SK-N-SH treated with all-trans-retinoic acid at 6 μM for 48 hours (cell line): Measurements from ENCODE around the gene AUNIP.

ENCODE experiments used
- ATAC-seq: fragments of 200-7000 bp; cut with Tn5 transposase; 3 replicates; pipeline ENCODE4 v1.9.1; 2020; ENCODE audit warnings: mild to moderate bottlenecking, moderate library complexity
- ARNTL ChIP-seq: fragments of 450-650 bp; formaldehyde crosslinking; IDR thresholded peaks from 2 replicates; pipeline ENCODE4 v1.5.0; 2020; ENCODE audit warnings: low read depth, mild to moderate bottlenecking, moderate library complexity, borderline replicate concordance
- BACH2 ChIP-seq: fragments of 250-450 bp; sonication (Bioruptor Pico); IDR thresholded peaks from 2 replicates; pipeline ENCODE4 v1.9.0; 2021; ENCODE audit warnings: mild to moderate bottlenecking, borderline replicate concordance
- CREB5 ChIP-seq: fragments of 250-450 bp; sonication (Bioruptor Pico); IDR thresholded peaks from 2 replicates; pipeline ENCODE4 v1.5.1; 2020; ENCODE audit warnings: low read depth, mild to moderate bottlenecking, moderate library complexity
- CSDC2 ChIP-seq: fragments of 250-450 bp; sonication (Bioruptor Pico); IDR thresholded peaks from 2 replicates; pipeline ENCODE4 v1.5.0; 2020; ENCODE audit warnings: mild to moderate bottlenecking, moderate library complexity
- CSRNP3 ChIP-seq: fragments of 250-450 bp; sonication (Bioruptor Pico); IDR thresholded peaks from 2 replicates; pipeline ENCODE4 v1.5.1; 2021; ENCODE audit warnings: mild to moderate bottlenecking, moderate library complexity
- ESRRG ChIP-seq: fragments of 250-450 bp; sonication (Bioruptor Pico); IDR thresholded peaks from 2 replicates; pipeline ENCODE4 v1.6.1; 2021; ENCODE audit warnings: mild to moderate bottlenecking
- ISL1 ChIP-seq: fragments of 250-450 bp; sonication (Bioruptor Pico); IDR thresholded peaks from 2 replicates; pipeline ENCODE4 v2.1.2; 2022; ENCODE audit warnings: mild to moderate bottlenecking, moderate library complexity
- PATZ1 ChIP-seq: fragments of 250-450 bp; sonication (Bioruptor Pico); IDR thresholded peaks from 2 replicates; pipeline ENCODE4 v1.8.0; 2020; ENCODE audit warnings: mild to moderate bottlenecking, moderate library complexity, borderline replicate concordance
- POU6F1 ChIP-seq: fragments of 250-450 bp; sonication (Bioruptor Pico); IDR thresholded peaks from 2 replicates; pipeline ENCODE4 v1.8.0; 2021; ENCODE audit warnings: low read depth, mild to moderate bottlenecking, moderate library complexity, borderline replicate concordance
- PPARA ChIP-seq: fragments of 250-450 bp; sonication (Bioruptor Pico); IDR thresholded peaks from 2 replicates; pipeline ENCODE4 v1.5.0; 2020; ENCODE audit warnings: mild to moderate bottlenecking, borderline replicate concordance
- RARB ChIP-seq: fragments of 250-450 bp; sonication (Bioruptor Pico); IDR thresholded peaks from 2 replicates; pipeline ENCODE4 v1.8.0; 2021; ENCODE audit warnings: mild to moderate bottlenecking, moderate library complexity
- SNAI2 ChIP-seq: fragments of 250-450 bp; sonication (Bioruptor Pico); IDR thresholded peaks from 2 replicates; pipeline ENCODE4 v1.5.0; 2020; ENCODE audit warnings: mild to moderate bottlenecking, moderate library complexity
- TCF4 ChIP-seq: fragments of 250-450 bp; sonication (Bioruptor Pico); IDR thresholded peaks from 2 replicates; pipeline ENCODE4 v1.8.0; 2021; ENCODE audit warnings: mild to moderate bottlenecking, moderate library complexity, borderline replicate concordance
- TSHZ2 ChIP-seq: fragments of 250-450 bp; sonication (Bioruptor Pico); IDR thresholded peaks from 2 replicates; pipeline ENCODE4 v1.5.0; 2020; ENCODE audit warnings: mild to moderate bottlenecking, moderate library complexity
- ZC3H10 ChIP-seq: fragments of 250-450 bp; sonication (Bioruptor Pico); IDR thresholded peaks from 2 replicates; pipeline ENCODE4 v1.5.1; 2021; ENCODE audit warnings: mild to moderate bottlenecking, moderate library complexity
- ZFP3 ChIP-seq: fragments of 250-450 bp; sonication (Bioruptor Pico); IDR thresholded peaks from 2 replicates; pipeline ENCODE4 v1.5.0; 2020; ENCODE audit warnings: mild to moderate bottlenecking, moderate library complexity
- ZFP30 ChIP-seq: fragments of 450-650 bp; formaldehyde crosslinking; IDR thresholded peaks from 2 replicates; pipeline ENCODE4 v1.5.0; 2022; ENCODE audit warnings: mild to moderate bottlenecking, moderate library complexity
- ZNF565 ChIP-seq: fragments of 450-650 bp; formaldehyde crosslinking; conservative IDR thresholded peaks from 2 replicates; pipeline ENCODE4 v1.5.0; 2020; ENCODE audit warnings: low read depth, mild to moderate bottlenecking, moderate library complexity
- ZNF70 ChIP-seq: fragments of 450-650 bp; formaldehyde crosslinking; IDR thresholded peaks from 2 replicates; pipeline ENCODE4 v1.5.0; 2020; ENCODE audit warnings: mild to moderate bottlenecking, moderate library complexity
- ZNF8 ChIP-seq: fragments of 450-650 bp; formaldehyde crosslinking; IDR thresholded peaks from 2 replicates; pipeline ENCODE4 v1.5.0; 2020; ENCODE audit warnings: mild to moderate bottlenecking, moderate library complexity

AUNIP gene

GRCh38 chr1:25870614-25871013 lies 11.4 kb upstream of the AUNIP start:
- ATAC-seq, result no peak
- TF ChIP-seq CREB5 (no peak), CSRNP3 (CRISPR knock-in tag) (no peak), ISL1 (CRISPR knock-in tag) (no peak), BACH2 (no peak), ZC3H10 (CRISPR knock-in tag) (no peak), SNAI2 (CRISPR knock-in tag) (no peak), RARB (CRISPR knock-in tag) (no peak), TCF4 (CRISPR knock-in tag) (no peak), ZNF8 (CRISPR knock-in tag) (no peak), CSDC2 (CRISPR knock-in tag) (no peak), POU6F1 (CRISPR knock-in tag) (no peak), ZNF565 (CRISPR knock-in tag) (no peak), TSHZ2 (CRISPR knock-in tag) (no peak), ZFP3 (CRISPR knock-in tag) (no peak), ZFP30 (CRISPR knock-in tag) (no peak), PATZ1 (CRISPR knock-in tag) (no peak), ESRRG (no peak), PPARA (CRISPR knock-in tag) (no peak), ZNF70 (CRISPR knock-in tag) (no peak)
- TF ChIP-seq, all 23 proteins: peak for 0

GRCh38 chr1:25869909-25870606 lies 10.8 kb upstream of the AUNIP start:
- ATAC-seq, result no peak
- no peak for TF ChIP-seq ZFP3 (CRISPR knock-in tag)
- no peak for TF ChIP-seq ZNF8 (CRISPR knock-in tag)
- no peak for TF ChIP-seq CSDC2 (CRISPR knock-in tag)
- TF ChIP-seq ARNTL (CRISPR knock-in tag), result no peak
- no peak for TF ChIP-seq ZC3H10 (CRISPR knock-in tag)
- TF ChIP-seq PPARA (CRISPR knock-in tag), result no peak
- no peak for TF ChIP-seq SNAI2 (CRISPR knock-in tag)
- no peak for TF ChIP-seq TSHZ2 (CRISPR knock-in tag)
- TF ChIP-seq CSRNP3 (CRISPR knock-in tag), result no peak
- no peak for TF ChIP-seq PATZ1 (CRISPR knock-in tag)
